Mammary epithelial cell (primary cell): Measurements from ENCODE around the gene GALNT15.

Source experiments
- CTCF ChIP-seq, 2 donors: IDR thresholded peaks in 1 of 2; conservative IDR thresholded peaks in 1 of 2; 2 replicates each; pipeline ENCODE4 v1.5.1; 2011 to 2012; ENCODE audit warnings: inconsistent platforms in 2 of 2, low read length in 2 of 2, mild to moderate bottlenecking in 2 of 2, control low read depth in 1 of 2, low read depth in 1 of 2; ENCODE audit not compliant: insufficient read depth in 1 of 2; ENCODE audit errors: extremely low read depth in 1 of 2
- EZH2 ChIP-seq: IDR thresholded peaks from 2 replicates; pipeline ENCODE4 v1.6.1; 2012; ENCODE audit warnings: low read length, inconsistent platforms, borderline replicate concordance

GRCh38 chr3:16181361-16181760, 6.9 kb downstream of the GALNT15 start:
- TF ChIP-seq CTCF (conservative IDR thresholded peaks at IDR 0.05 in 1 of 2, IDR thresholded peaks at IDR 0.05 in 1 of 2; ENCODE audit: extremely low read depth in 1 of 2, insufficient read depth in 1 of 2, low read depth in 1 of 2, low read length in 2 of 2), result no peak
- no peak for TF ChIP-seq EZH2
